GM23338 (cell line): Measurements from ENCODE around the gene SLC39A11. TPM values are rescaled to one million over a fixed set of nuclear protein-coding genes. Genes with fewer than 3 reads are reported as not detected.
"Not testable (repeated sequence)": the region's sequence is repeated elsewhere in the genome, so short reads cannot be mapped to it uniquely, and the experiment has no call there.

Experiments used
- ATAC-seq: fragments of 200-7000 bp; cut with Tn5 transposase; 3 replicates; pipeline ENCODE4 v1.9.1; 2020
- DNase-seq: peaks from one replicate; pipeline ENCODE4 v3.0.0-alpha.2; 2015; ENCODE audit warnings: low spot score
- H2AFZ ChIP-seq: fragments of 200-600 bp; sonication (generic); 2 replicates; pipeline ENCODE4 v1.8.0; 2016; ENCODE audit warnings: antibody characterized with exemption, mild to moderate bottlenecking, moderate library complexity
- H3F3A ChIP-seq: fragments of 200-600 bp; sonication (generic); replicated peaks from 2 replicates; pipeline ENCODE4 v1.8.0; 2017; ENCODE audit warnings: antibody characterized with exemption, mixed run types, low read depth
- H3K27ac ChIP-seq: fragments of 200-600 bp; sonication (generic); 2 replicates; pipeline ENCODE4 v1.6.1; 2016; ENCODE audit warnings: low read depth
- H3K27me3 ChIP-seq: fragments of 200-600 bp; sonication (generic); 2 replicates; pipeline ENCODE4 v1.8.0; 2016; ENCODE audit warnings: mild to moderate bottlenecking, mixed run types, moderate library complexity; ENCODE audit not compliant: insufficient read depth
- H3K36me3 ChIP-seq: fragments of 200-600 bp; sonication (generic); 2 replicates; pipeline ENCODE4 v1.8.0; 2016; ENCODE audit warnings: mild to moderate bottlenecking; ENCODE audit not compliant: insufficient read depth
- H3K4me1 ChIP-seq: fragments of 200-600 bp; sonication (generic); 2 replicates; pipeline ENCODE4 v1.8.0; 2016; ENCODE audit warnings: mild to moderate bottlenecking, moderate library complexity; ENCODE audit not compliant: insufficient read depth
- H3K4me2 ChIP-seq: fragments of 200-600 bp; sonication (generic); 2 replicates; pipeline ENCODE4 v1.7.1; 2017; ENCODE audit warnings: mixed run types
- H3K4me3 ChIP-seq: fragments of 200-600 bp; sonication (generic); 2 replicates; pipeline ENCODE4 v1.6.1; 2016; ENCODE audit warnings: mixed run types
- H3K79me2 ChIP-seq: fragments of 200-600 bp; sonication (generic); replicated peaks from 2 replicates; pipeline ENCODE4 v1.8.0; 2017; ENCODE audit warnings: mild to moderate bottlenecking; ENCODE audit not compliant: insufficient read depth
- H3K9me2 ChIP-seq: fragments of 200-600 bp; sonication (generic); 2 replicates; pipeline ENCODE4 v1.8.0; 2017; ENCODE audit not compliant: insufficient read depth
- H4K20me1 ChIP-seq: fragments of 200-600 bp; sonication (generic); replicated peaks from 2 replicates; pipeline ENCODE4 v1.8.0; 2017; ENCODE audit warnings: mild to moderate bottlenecking; ENCODE audit not compliant: insufficient read depth
- H3K27ac Mint-ChIP-seq: 2 replicates; pipeline ENCODE4 v1.8.0; 2020; ENCODE audit warnings: inconsistent platforms, mild to moderate bottlenecking, moderate library complexity, mixed read lengths
- H3K27me3 Mint-ChIP-seq: 3 replicates; pipeline ENCODE4 v1.8.0; 2022; ENCODE audit warnings: low read depth, mild to moderate bottlenecking, moderate library complexity, mixed read lengths, inconsistent platforms; ENCODE audit not compliant: insufficient read depth, poor library complexity
- H3K36me3 Mint-ChIP-seq: 3 replicates; pipeline ENCODE4 v1.8.0; 2021; ENCODE audit warnings: low read depth, mild to moderate bottlenecking, inconsistent platforms, moderate library complexity, mixed read lengths
- H3K4me1 Mint-ChIP-seq: 3 replicates; pipeline ENCODE4 v1.8.0; 2020; ENCODE audit warnings: mild to moderate bottlenecking, inconsistent platforms, mixed read lengths
- H3K4me3 Mint-ChIP-seq: 3 replicates; pipeline ENCODE4 v1.8.0; 2021; ENCODE audit warnings: moderate library complexity, mild to moderate bottlenecking, inconsistent platforms, mixed read lengths
- H3K9me3 Mint-ChIP-seq: 3 replicates; pipeline ENCODE4 v1.8.0; 2020; ENCODE audit warnings: moderate library complexity, mild to moderate bottlenecking, inconsistent platforms, mixed read lengths
- CREB1 ChIP-seq: fragments of 250-450 bp; sonication (Bioruptor Pico); IDR thresholded peaks from 2 replicates; pipeline ENCODE4 v1.5.0; 2020; ENCODE audit warnings: low read depth, mild to moderate bottlenecking, moderate library complexity
- CTCF ChIP-seq, 2 experiments: fragments of 200-600 bp in 1 of 2; sonication (generic) in 1 of 2; conservative IDR thresholded peaks; 2 replicates each; pipeline versions ENCODE4 v1.5.1 to v1.6.1; 2016 to 2017; ENCODE audit warnings: antibody characterized with exemption in 2 of 2, low read depth in 2 of 2, mild to moderate bottlenecking in 2 of 2, moderate library complexity in 1 of 2
- ETS1 ChIP-seq: IDR thresholded peaks from 2 replicates; pipeline ENCODE4 v1.6.1; 2016; ENCODE audit warnings: antibody characterized with exemption
- EZH2 ChIP-seq: fragments of 200-600 bp; sonication (generic); IDR thresholded peaks from one replicate; pipeline ENCODE4 v1.8.0; 2017; ENCODE audit warnings: antibody characterized with exemption, mild to moderate bottlenecking, low read depth; ENCODE audit not compliant: unreplicated experiment
- EZH2phosphoT487 ChIP-seq: fragments of 200-600 bp; sonication (generic); IDR thresholded peaks from one replicate; pipeline ENCODE4 v1.8.1; 2018; ENCODE audit warnings: antibody characterized with exemption; ENCODE audit not compliant: unreplicated experiment
- NANOG ChIP-seq: IDR thresholded peaks from 2 replicates; pipeline ENCODE4 v1.6.1; 2016; ENCODE audit warnings: antibody characterized with exemption, borderline replicate concordance
- POLR2AphosphoS5 ChIP-seq: IDR thresholded peaks from 2 replicates; pipeline ENCODE4 v1.6.1; 2016; ENCODE audit warnings: antibody characterized with exemption, low read depth
- REST ChIP-seq: IDR thresholded peaks from one replicate; pipeline ENCODE4 v1.6.1; 2018; ENCODE audit warnings: antibody characterized with exemption; ENCODE audit not compliant: unreplicated experiment
- STAT1 ChIP-seq: IDR thresholded peaks from one replicate; pipeline ENCODE4 v1.6.1; 2016; ENCODE audit warnings: antibody characterized with exemption; ENCODE audit not compliant: unreplicated experiment
- ZNF114 ChIP-seq: fragments of 250-450 bp; sonication (Bioruptor Pico); IDR thresholded peaks from 2 replicates; pipeline ENCODE4 v1.5.0; 2020; ENCODE audit warnings: mild to moderate bottlenecking, moderate library complexity
- ZNF331 ChIP-seq: fragments of 250-450 bp; sonication (Bioruptor Pico); IDR thresholded peaks from 2 replicates; pipeline ENCODE4 v1.5.0; 2020; ENCODE audit warnings: low read depth, mild to moderate bottlenecking, moderate library complexity
- polyA plus RNA-seq: library from polyadenylated mRNA; unstranded; fragments of >200 nt; fragmentation: Nextera tagmentation; extraction: Ambion mirVana; gene quantifications from 2 replicates; pipeline ENCODE4 v1.2.1, GENCODE V29; 2016
- total RNA-seq: library from RNA; depleted of rRNA; stranded (reverse); fragments of >200 nt; shearing (Covaris generic); gene quantifications from 2 replicates; pipeline ENCODE4 v1.2.3, GENCODE V29; 2014

The SLC39A11 gene
- total and polyA plus RNA-seq, 2 experiments from 2014 or later, result 10.8 to 18.1 TPM

- H3K36me3 ChIP-seq, H4K20me1 ChIP-seq, H3K27me3 ChIP-seq, H3K4me2 ChIP-seq, H3K36me3 Mint-ChIP-seq, H3K27me3 Mint-ChIP-seq, ATAC-seq, H3K4me3 ChIP-seq, H3K27ac Mint-ChIP-seq, H3K4me1 Mint-ChIP-seq, H3K27ac ChIP-seq, H3K4me1 ChIP-seq, H3K4me3 Mint-ChIP-seq, H3K9me2 ChIP-seq, H3K79me2 ChIP-seq, H3K9me3 Mint-ChIP-seq, H2AFZ ChIP-seq, H3F3A ChIP-seq, DNase-seq: not testable (repeated sequence)
These were observed 310.1 kb downstream of the SLC39A11 start for GRCh38 chr17:72782437-72782836.

GRCh38 chr17:72778169-72779151 is 314.0 kb downstream of the SLC39A11 start:
- no peak overlapping the region for H3K4me2 ChIP-seq
- H2AFZ ChIP-seq, result no peak overlapping the region
- no peaks in the 10 kb centered on the region for H4K20me1 ChIP-seq
- no peak overlapping the region for H3K27ac Mint-ChIP-seq
- H3K9me3 Mint-ChIP-seq, result no peaks in the 10 kb centered on the region
- ATAC-seq, result no peak
- no peaks in the 10 kb centered on the region for H3K9me2 ChIP-seq
- peaks cover 15% of the 10 kb centered on the region; the same call in 2 of the 3 replicates for H3K4me1 Mint-ChIP-seq
- H3K27ac ChIP-seq, result no peak overlapping the region
- H3K4me3 ChIP-seq, result no peak overlapping the region
- no peaks in the 10 kb centered on the region for H3K27me3 ChIP-seq
- no peaks in the 10 kb centered on the region for H3K27me3 Mint-ChIP-seq
- no peaks in the 10 kb centered on the region for H3K79me2 ChIP-seq
- H3F3A ChIP-seq, result no peaks in the 10 kb centered on the region
- no peak for TF ChIP-seq ZNF114 (CRISPR knock-in tag)
- no peak for TF ChIP-seq EZH2
- TF ChIP-seq CREB1 (CRISPR knock-in tag), result no peak
- no peak for TF ChIP-seq ETS1
- no peak for TF ChIP-seq EZH2phosphoT487
- no peak for TF ChIP-seq NANOG
- no peak for TF ChIP-seq ZNF331 (CRISPR knock-in tag)
- TF ChIP-seq STAT1, result no peak
- no peak for TF ChIP-seq POLR2AphosphoS5
- no peak for TF ChIP-seq REST
- TF ChIP-seq CTCF (conservative IDR thresholded peaks at IDR 0.05; ENCODE audit: low read depth in 2 of 2), result no peak
- no peak for DNase-seq
- H3K4me1 ChIP-seq, result peaks cover 10% of the 10 kb centered on the region; the same call in 1 of the 2 replicates
- H3K4me3 Mint-ChIP-seq, result no peak overlapping the region
- H3K36me3 Mint-ChIP-seq, result no peaks in the 10 kb centered on the region
- H3K36me3 ChIP-seq, result no peaks in the 10 kb centered on the region
